ENCODE measurements around the gene CPEB3.

Gene CPEB3

GRCh38 chr10:92203919-92204623, 86.8 kb downstream of the CPEB3 start:
- no peaks in the 10 kb centered on the region for H3K27me3 Mint-ChIP-seq
- no peak overlapping the region for H3K27ac Mint-ChIP-seq
- no peak overlapping the region for H3K4me3 Mint-ChIP-seq
- no peaks in the 10 kb centered on the region for H3K4me1 Mint-ChIP-seq
- H3K36me3 Mint-ChIP-seq = peaks cover 4% of the 10 kb centered on the region
- H3K9me3 Mint-ChIP-seq = no peaks in the 10 kb centered on the region

DNA sequence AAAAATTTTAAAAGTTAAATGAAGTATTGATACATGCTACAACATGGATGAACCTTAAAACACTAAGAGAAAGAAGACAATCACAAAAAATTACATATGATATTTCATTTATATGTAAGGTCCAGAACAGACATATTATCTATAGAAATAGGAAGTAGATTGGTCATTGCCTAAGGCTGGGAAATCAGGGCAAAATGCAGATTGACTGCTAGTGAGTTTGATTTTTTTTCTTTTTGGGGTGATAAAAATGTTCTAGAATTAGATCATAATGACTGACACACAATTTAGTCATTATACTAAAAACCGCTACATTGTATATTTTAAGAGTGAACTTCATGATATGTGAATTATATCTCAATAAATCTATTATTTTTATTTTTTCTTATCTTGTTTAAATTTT, 88.3 kb downstream of the CPEB3 start:
- Mint-ChIP-seq H3K36me3 (peaks cover 4% of the 10 kb centered on the region), H3K27me3 (no peaks in the 10 kb centered on the region), H3K27ac (no peak overlapping the region), H3K4me1 (no peaks in the 10 kb centered on the region), H3K9me3 (no peaks in the 10 kb centered on the region), H3K4me3 (no peak overlapping the region)

- Mint-ChIP-seq H3K9me3 (no peaks in the 10 kb centered on the region), H3K4me1 (no peaks in the 10 kb centered on the region), H3K27ac (no peak overlapping the region), H3K27me3 (no peaks in the 10 kb centered on the region), H3K36me3 (peaks cover 4% of the 10 kb centered on the region), H3K4me3 (no peak overlapping the region)
These were observed 90.3 kb downstream of the CPEB3 start for GRCh38 chr10:92200564-92200963.

DNA sequence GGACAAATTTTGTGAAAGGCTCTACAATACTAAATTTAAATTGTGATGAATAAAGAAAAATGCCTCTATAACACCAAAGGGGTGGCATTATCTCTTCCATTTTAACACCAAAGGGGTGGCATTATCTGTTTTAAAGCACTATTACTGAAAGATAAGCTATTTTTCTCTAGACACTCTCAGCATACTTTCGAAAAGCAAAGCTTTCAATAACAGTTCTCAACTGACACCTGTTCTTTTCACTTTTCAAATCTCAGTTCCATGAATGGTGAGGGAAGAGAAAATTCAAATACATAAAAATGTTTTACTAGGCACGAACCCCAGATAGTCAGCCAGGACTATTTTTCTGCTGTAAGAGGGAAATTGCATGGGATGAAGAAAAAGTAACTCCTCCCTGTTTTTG, 103.8 kb downstream of the CPEB3 start:
- H3K4me3 Mint-ChIP-seq = no peak overlapping the region
- no peaks in the 10 kb centered on the region for H3K27me3 Mint-ChIP-seq
- no peaks in the 10 kb centered on the region for H3K9me3 Mint-ChIP-seq
- no peaks in the 10 kb centered on the region for H3K4me1 Mint-ChIP-seq
- no peak overlapping the region for H3K27ac Mint-ChIP-seq
- H3K36me3 Mint-ChIP-seq = no peaks in the 10 kb centered on the region

DNA sequence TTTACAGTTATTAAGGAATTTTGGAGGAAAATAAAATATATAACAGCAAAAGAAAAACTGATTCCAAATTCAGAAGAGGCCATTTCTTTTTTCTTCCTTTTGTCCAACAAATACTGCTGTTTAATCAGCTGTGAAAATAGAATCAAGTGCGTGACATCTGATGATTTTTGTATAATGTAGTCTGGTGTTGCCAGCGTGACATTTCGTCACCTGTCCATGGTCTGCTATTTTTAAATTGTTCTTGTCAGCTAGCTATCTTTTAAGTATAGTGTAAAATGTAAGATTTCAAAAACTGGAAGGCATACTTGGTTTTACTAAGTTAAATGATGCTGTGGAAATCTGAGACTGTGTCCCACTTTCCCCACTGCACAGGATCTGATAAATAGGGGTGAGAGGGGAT, 105.9 kb downstream of the CPEB3 start:
- peaks cover 2% of the 10 kb centered on the region for H3K36me3 Mint-ChIP-seq
- H3K9me3 Mint-ChIP-seq = no peaks in the 10 kb centered on the region
- H3K27ac Mint-ChIP-seq = peak overlapping the region; percentile 12
- H3K4me1 Mint-ChIP-seq = peaks cover 3% of the 10 kb centered on the region
- H3K4me3 Mint-ChIP-seq = no peak overlapping the region
- H3K27me3 Mint-ChIP-seq = no peaks in the 10 kb centered on the region

GRCh38 chr10:92183199-92183598, 107.7 kb downstream of the CPEB3 start:
- peaks cover 6% of the 10 kb centered on the region for H3K36me3 Mint-ChIP-seq

GRCh38 chr10:92181575-92181974, 109.3 kb downstream of the CPEB3 start:
- H3K27ac Mint-ChIP-seq = no peak overlapping the region
- H3K27me3 Mint-ChIP-seq = no peaks in the 10 kb centered on the region
- H3K9me3 Mint-ChIP-seq = no peaks in the 10 kb centered on the region
- H3K36me3 Mint-ChIP-seq = peaks cover 11% of the 10 kb centered on the region
- H3K4me3 Mint-ChIP-seq = no peak overlapping the region
- peaks cover 3% of the 10 kb centered on the region for H3K4me1 Mint-ChIP-seq

More at GRCh38 chr10:92183199-92183598, 107.7 kb downstream of the CPEB3 start:
- Mint-ChIP-seq H3K27me3 (no peaks in the 10 kb centered on the region), H3K4me3 (no peak overlapping the region), H3K9me3 (no peaks in the 10 kb centered on the region), H3K27ac (no peak overlapping the region), H3K4me1 (peaks cover 3% of the 10 kb centered on the region)

GRCh38 chr10:92180399-92180798, 110.5 kb downstream of the CPEB3 start:
- H3K9me3 Mint-ChIP-seq = no peaks in the 10 kb centered on the region
- no peaks in the 10 kb centered on the region for H3K27me3 Mint-ChIP-seq
- peaks cover 11% of the 10 kb centered on the region for H3K36me3 Mint-ChIP-seq
- H3K4me3 Mint-ChIP-seq = no peak overlapping the region
- H3K4me1 Mint-ChIP-seq = peaks cover 3% of the 10 kb centered on the region
- no peak overlapping the region for H3K27ac Mint-ChIP-seq

DNA sequence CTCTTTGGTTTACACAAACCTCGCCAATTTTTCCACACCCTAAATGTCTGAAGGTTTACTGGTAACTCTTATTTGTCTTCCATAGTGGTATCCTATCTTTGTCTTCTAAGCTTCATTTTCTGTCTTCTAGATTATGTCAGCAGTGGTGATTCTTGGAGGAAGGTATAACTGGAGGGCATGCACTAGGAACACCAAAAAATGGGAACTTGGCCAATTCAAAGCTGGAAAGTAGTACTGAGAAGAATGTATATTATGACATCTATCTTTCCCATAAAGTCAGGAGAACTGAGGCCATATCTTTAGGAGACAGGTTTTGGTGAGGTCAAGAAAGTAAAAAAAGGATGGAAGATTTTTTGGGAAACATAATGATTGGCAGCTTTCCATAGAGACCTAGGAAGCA, 113.3 kb downstream of the CPEB3 start:
- Mint-ChIP-seq H3K27ac (no peak overlapping the region), H3K27me3 (no peaks in the 10 kb centered on the region), H3K4me3 (no peak overlapping the region), H3K4me1 (peaks cover 3% of the 10 kb centered on the region), H3K36me3 (peaks cover 11% of the 10 kb centered on the region), H3K9me3 (no peaks in the 10 kb centered on the region)

DNA sequence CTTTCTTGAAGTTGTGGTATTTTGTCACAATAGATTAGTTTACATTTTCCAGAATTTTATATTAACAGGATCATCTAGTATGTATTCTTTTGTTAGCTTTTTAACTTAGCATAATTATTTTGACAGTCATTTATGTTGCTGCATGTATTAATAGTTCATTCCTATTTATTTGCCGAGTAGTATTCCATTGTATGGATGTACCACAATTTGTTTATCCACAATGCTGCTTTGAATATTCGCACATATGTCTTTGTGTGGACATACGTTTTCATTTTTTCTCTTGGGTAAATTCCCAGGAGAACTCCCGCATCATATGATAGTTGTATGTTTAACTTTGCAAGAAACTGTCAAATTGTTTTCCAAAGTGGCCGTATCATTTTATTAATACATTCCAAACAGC, 115.7 kb downstream of the CPEB3 start:
- Mint-ChIP-seq H3K27me3 (no peaks in the 10 kb centered on the region), H3K9me3 (peaks cover 3% of the 10 kb centered on the region), H3K27ac (no peak overlapping the region), H3K36me3 (peaks cover 11% of the 10 kb centered on the region), H3K4me1 (no peaks in the 10 kb centered on the region), H3K4me3 (no peak overlapping the region)

GRCh38 chr10:92173996-92174395, 116.9 kb downstream of the CPEB3 start:
- no peak overlapping the region for H3K4me3 Mint-ChIP-seq
- H3K9me3 Mint-ChIP-seq = peaks cover 12% of the 10 kb centered on the region
- peaks cover 15% of the 10 kb centered on the region for H3K36me3 Mint-ChIP-seq
- H3K27me3 Mint-ChIP-seq = no peaks in the 10 kb centered on the region
- H3K4me1 Mint-ChIP-seq = no peaks in the 10 kb centered on the region
- no peak overlapping the region for H3K27ac Mint-ChIP-seq

GRCh38 chr10:92164036-92164696, 126.7 kb downstream of the CPEB3 start:
- Mint-ChIP-seq H3K9me3 (peaks cover 5% of the 10 kb centered on the region), H3K4me3 (no peak overlapping the region), H3K27me3 (no peaks in the 10 kb centered on the region)

GRCh38 chr10:92162541-92162940, 128.3 kb downstream of the CPEB3 start:
- Mint-ChIP-seq H3K4me3 (no peak overlapping the region), H3K9me3 (peaks cover 5% of the 10 kb centered on the region), H3K4me1 (no peaks in the 10 kb centered on the region), H3K27me3 (no peaks in the 10 kb centered on the region), H3K36me3 (peaks cover 12% of the 10 kb centered on the region), H3K27ac (no peak overlapping the region)

More at GRCh38 chr10:92164036-92164696, 126.7 kb downstream of the CPEB3 start:
- no peaks in the 10 kb centered on the region for H3K4me1 Mint-ChIP-seq
- H3K36me3 Mint-ChIP-seq = peaks cover 13% of the 10 kb centered on the region
- H3K27ac Mint-ChIP-seq = no peak overlapping the region

GRCh38 chr10:92156874-92157773, 133.8 kb downstream of the CPEB3 start:
- H3K4me3 Mint-ChIP-seq = no peak overlapping the region
- H3K4me1 Mint-ChIP-seq = no peaks in the 10 kb centered on the region
- H3K27me3 Mint-ChIP-seq = no peaks in the 10 kb centered on the region
- peaks cover 4% of the 10 kb centered on the region for H3K36me3 Mint-ChIP-seq
- H3K27ac Mint-ChIP-seq = peak overlapping the region; percentile 9
- H3K9me3 Mint-ChIP-seq = no peaks in the 10 kb centered on the region

DNA sequence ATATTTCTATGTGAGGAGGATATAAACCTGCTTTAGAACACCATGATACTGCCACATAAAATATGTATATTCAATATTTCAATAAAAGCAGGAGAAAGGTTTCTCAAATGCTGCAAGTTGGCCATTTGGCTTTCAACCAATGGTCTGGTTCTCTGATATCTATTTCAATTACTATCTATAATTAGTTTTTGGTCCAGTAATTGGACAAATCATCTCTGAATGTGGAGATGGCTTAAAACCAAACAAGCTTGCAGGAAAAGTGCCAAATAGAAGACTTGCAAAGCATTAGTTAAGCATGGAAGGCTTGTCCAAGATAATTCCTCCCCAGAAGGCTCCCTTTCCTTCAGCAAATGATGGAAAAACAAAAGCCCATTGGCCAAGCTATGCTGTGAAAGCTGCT, 140.1 kb downstream of the CPEB3 start:
- no peak overlapping the region for H3K27ac Mint-ChIP-seq
- H3K27me3 Mint-ChIP-seq = no peaks in the 10 kb centered on the region
- H3K36me3 Mint-ChIP-seq = no peaks in the 10 kb centered on the region
- no peaks in the 10 kb centered on the region for H3K9me3 Mint-ChIP-seq
- H3K4me3 Mint-ChIP-seq = no peak overlapping the region
- H3K4me1 Mint-ChIP-seq = peaks cover 1% of the 10 kb centered on the region

- no peak overlapping the region for H3K4me3 Mint-ChIP-seq
- H3K9me3 Mint-ChIP-seq = no peaks in the 10 kb centered on the region
- H3K4me1 Mint-ChIP-seq = peaks cover 4% of the 10 kb centered on the region
- no peak overlapping the region for H3K27ac Mint-ChIP-seq
- H3K27me3 Mint-ChIP-seq = no peaks in the 10 kb centered on the region
- no peaks in the 10 kb centered on the region for H3K36me3 Mint-ChIP-seq
These were observed 141.6 kb downstream of the CPEB3 start for GRCh38 chr10:92149261-92149660.
